ENCODE data around the gene NGFR.

NGFR gene

DNA sequence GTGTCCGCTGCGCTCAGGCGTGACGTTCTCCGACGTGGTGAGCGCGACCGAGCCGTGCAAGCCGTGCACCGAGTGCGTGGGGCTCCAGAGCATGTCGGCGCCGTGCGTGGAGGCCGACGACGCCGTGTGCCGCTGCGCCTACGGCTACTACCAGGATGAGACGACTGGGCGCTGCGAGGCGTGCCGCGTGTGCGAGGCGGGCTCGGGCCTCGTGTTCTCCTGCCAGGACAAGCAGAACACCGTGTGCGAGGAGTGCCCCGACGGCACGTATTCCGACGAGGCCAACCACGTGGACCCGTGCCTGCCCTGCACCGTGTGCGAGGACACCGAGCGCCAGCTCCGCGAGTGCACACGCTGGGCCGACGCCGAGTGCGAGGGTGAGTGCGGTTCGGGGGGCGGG lies 11.2 kb downstream of the NGFR start:
- Histone ChIP-seq H3K4me3 (replicated peaks; ENCODE audit: low read depth, low read length) (no peak overlapping the region), H3K27me3 (replicated peaks; ENCODE audit: control insufficient read depth, insufficient read depth, low read length) (no peaks in the 10 kb centered on the region; the same call in 1 of the 2 replicates), H3K36me3 (ENCODE audit: control insufficient read depth, insufficient read depth, low read length) (no peaks in the 10 kb centered on the region)
- TF ChIP-seq, protein P1, sequence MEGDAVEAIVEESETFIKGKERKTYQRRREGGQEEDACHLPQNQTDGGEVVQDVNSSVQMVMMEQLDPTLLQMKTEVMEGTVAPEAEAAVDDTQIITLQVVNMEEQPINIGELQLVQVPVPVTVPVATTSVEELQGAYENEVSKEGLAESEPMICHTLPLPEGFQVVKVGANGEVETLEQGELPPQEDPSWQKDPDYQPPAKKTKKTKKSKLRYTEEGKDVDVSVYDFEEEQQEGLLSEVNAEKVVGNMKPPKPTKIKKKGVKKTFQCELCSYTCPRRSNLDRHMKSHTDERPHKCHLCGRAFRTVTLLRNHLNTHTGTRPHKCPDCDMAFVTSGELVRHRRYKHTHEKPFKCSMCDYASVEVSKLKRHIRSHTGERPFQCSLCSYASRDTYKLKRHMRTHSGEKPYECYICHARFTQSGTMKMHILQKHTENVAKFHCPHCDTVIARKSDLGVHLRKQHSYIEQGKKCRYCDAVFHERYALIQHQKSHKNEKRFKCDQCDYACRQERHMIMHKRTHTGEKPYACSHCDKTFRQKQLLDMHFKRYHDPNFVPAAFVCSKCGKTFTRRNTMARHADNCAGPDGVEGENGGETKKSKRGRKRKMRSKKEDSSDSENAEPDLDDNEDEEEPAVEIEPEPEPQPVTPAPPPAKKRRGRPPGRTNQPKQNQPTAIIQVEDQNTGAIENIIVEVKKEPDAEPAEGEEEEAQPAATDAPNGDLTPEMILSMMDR (IDR thresholded peaks at IDR 0.05; ENCODE audit: insufficient read depth, low read length, poor library complexity, severe bottlenecking), result no peak
- no peak for DNase-seq (ENCODE audit: extremely low read depth, insufficient read length)

DNA sequence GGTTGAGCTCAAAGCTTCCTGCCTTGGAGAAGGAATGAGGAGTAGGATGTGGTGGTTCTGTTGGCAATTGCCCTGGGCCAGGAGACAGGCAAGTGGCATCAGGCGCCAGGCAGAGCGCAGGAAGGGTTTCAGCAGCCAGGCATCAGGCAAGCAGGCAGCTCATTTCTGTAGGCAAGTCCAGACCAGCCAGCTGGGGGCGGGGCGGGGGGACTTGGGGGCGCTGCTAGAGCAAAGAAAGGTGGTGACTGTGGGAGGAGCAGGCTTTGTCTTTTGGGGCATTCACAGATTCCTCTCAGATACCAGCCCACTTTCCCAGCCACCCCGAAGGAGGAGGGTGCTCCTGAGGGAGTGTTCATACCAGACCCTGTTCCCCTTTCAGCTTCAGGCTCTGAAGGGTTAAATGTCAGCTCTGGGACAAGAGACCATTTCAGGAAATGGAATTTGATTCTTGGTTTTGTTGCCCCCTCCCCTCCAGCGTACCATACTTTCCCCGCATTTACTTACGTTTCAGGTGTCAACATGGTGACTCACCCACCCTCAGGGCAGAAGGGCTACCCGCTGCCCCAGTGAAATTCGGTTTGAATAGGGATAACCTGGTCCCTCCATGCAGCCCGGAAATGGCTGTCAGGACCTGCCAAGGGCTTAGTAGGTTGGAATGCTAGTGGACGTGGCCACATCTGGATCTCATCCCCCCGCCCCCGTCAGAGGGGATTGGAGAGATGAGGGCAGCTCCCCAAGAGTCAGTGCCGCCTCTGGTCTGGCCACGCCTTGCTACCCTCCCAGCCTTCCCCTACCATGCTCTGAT lies 13.2 kb downstream of the NGFR start:
- Histone ChIP-seq H3K36me3 (ENCODE audit: control insufficient read depth, insufficient read depth, low read length) (no peaks in the 10 kb centered on the region), H3K27me3 (replicated peaks; ENCODE audit: control insufficient read depth, insufficient read depth, low read length) (no peaks in the 10 kb centered on the region; the same call in 1 of the 2 replicates), H3K4me3 (replicated peaks; ENCODE audit: low read depth, low read length) (no peak overlapping the region)
- DNase-seq (ENCODE audit: extremely low read depth, insufficient read length), result no peak
- TF ChIP-seq, protein P1 (IDR thresholded peaks at IDR 0.05; ENCODE audit: insufficient read depth, low read length, poor library complexity, severe bottlenecking), result no peak

DNA sequence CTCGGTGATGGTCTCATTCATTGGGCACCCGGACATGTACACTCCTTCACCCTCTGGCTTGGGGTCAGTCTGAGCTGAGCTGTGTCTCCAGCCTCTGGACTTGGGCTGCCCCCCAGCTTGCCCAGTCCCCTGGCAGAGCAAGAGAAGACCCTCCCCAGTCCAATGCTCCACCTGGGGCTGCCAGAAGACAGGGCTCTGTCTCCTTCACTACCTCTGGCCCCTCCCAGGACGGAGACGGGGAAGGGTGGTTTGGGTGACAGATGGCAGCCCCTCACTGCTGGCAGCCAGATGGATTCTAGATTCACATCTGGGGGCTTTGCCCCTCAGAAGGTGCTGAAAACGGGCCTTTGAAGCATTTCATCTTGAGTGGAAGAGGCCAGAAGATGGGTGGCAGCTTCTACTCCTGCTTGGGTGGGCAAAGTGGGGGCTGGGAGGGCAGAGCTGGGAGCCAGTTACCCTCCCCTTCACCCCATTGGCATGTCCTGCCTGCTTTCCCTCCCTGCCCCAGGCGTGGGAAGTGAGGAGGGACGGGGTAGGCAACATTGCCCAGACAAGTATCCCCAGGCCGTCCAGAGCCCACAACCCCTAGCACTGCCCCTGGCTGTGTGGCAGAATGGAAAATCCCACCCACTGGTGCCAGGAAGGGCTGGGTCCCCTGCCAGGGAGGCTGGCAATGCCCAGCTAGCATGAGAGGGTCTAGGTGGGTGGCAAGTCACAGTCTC lies 13.9 kb downstream of the NGFR start:
- DNase-seq (ENCODE audit: extremely low read depth, insufficient read length), result no peak
- no peak overlapping the region for H3K4me3 ChIP-seq (replicated peaks; ENCODE audit: low read depth, low read length)

DNA sequence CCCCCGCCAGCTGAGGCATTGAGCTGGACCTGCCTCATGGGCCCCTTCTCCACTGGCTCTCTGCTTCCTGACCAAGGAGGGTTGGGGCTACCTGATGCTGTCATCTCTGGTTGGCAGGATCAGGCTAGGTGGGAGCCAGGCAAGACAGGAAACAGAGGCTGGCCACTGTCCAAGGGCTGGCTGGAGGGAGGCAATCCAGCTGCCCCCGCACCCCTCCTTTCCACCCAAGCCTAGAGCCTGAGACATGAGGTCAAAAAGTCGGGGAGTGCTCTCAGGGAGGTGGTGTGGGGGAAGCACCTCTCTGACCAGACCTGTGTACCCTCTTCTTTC lies 14.5 kb downstream of the NGFR start:
- no peak overlapping the region for H3K4me3 ChIP-seq (replicated peaks; ENCODE audit: low read depth, low read length)
- no peaks in the 10 kb centered on the region; the same call in 1 of the 2 replicates for H3K27me3 ChIP-seq (replicated peaks; ENCODE audit: control insufficient read depth, insufficient read depth, low read length)
- DNase-seq (ENCODE audit: extremely low read depth, insufficient read length), result no peak
- no peaks in the 10 kb centered on the region for H3K36me3 ChIP-seq (ENCODE audit: control insufficient read depth, insufficient read depth, low read length)
- TF ChIP-seq, protein P1 (IDR thresholded peaks at IDR 0.05; ENCODE audit: insufficient read depth, low read length, poor library complexity, severe bottlenecking), result no peak

More for the DNA sequence above, 13.9 kb downstream of the NGFR start:
- Histone ChIP-seq H3K36me3 (ENCODE audit: control insufficient read depth, insufficient read depth, low read length) (no peaks in the 10 kb centered on the region), H3K27me3 (replicated peaks; ENCODE audit: control insufficient read depth, insufficient read depth, low read length) (no peaks in the 10 kb centered on the region; the same call in 1 of the 2 replicates)
- TF ChIP-seq, protein P1 (IDR thresholded peaks at IDR 0.05; ENCODE audit: insufficient read depth, low read length, poor library complexity, severe bottlenecking), result no peak

DNA sequence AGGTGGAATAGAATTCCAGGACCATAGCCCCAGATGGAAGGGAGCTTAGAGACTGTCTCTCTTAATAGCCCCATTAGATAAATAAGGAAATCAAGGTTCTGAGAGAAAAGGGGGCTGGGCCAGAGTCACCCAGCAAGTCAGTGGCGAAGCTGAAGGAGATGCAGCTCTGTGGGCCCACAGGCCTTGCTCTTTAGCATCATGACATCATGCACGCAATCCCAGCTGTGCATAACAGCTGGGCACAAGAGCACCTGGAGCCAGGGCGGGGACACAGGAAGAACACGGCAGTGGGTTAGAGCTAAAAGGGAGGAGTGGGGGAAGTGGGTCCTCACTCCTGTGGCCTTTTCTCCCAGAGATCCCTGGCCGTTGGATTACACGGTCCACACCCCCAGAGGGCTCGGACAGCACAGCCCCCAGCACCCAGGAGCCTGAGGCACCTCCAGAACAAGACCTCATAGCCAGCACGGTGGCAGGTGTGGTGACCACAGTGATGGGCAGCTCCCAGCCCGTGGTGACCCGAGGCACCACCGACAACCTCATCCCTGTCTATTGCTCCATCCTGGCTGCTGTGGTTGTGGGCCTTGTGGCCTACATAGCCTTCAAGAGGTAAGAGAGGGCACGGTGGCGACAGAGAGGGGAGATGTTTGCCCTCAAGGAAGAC lies 15.1 kb downstream of the NGFR start:
- no peaks in the 10 kb centered on the region for H3K36me3 ChIP-seq (ENCODE audit: control insufficient read depth, insufficient read depth, low read length)
- H3K4me3 ChIP-seq (replicated peaks; ENCODE audit: low read depth, low read length), result no peak overlapping the region
- DNase-seq (ENCODE audit: extremely low read depth, insufficient read length), result no peak
- TF ChIP-seq, protein P1 (IDR thresholded peaks at IDR 0.05; ENCODE audit: insufficient read depth, low read length, poor library complexity, severe bottlenecking), result no peak
- no peaks in the 10 kb centered on the region; the same call in 1 of the 2 replicates for H3K27me3 ChIP-seq (replicated peaks; ENCODE audit: control insufficient read depth, insufficient read depth, low read length)
